K562 (cell line): ENCODE measurements around the gene METAP1.

Experiments used
- CCAR2 ChIP-seq: fragments of 200-400 bp; formaldehyde crosslinking; IDR thresholded peaks from 2 replicates; pipeline ENCODE4 v1.6.1; 2017; ENCODE audit warnings: mild to moderate bottlenecking, low read depth, low read length
- IRF1 ChIP-seq: sonication (generic); formaldehyde crosslinking; IDR thresholded peaks from 2 replicates; pipeline ENCODE4 v1.8.0; 2022; ENCODE audit warnings: missing genetic modification reagents, mild to moderate bottlenecking, borderline replicate concordance

- TF ChIP-seq CCAR2 (no peak), IRF1 (CRISPR knock-in tag) (no peak)
Observed at GRCh38 chr4:99088481-99089365, 93.2 kb downstream of the METAP1 start, which contains the start of gene ADH5.
